Limb (tissue), 2 donors: ENCODE results near the gene TLN1.

Experiments
- DNase-seq, 2 donors: peaks; one replicate each; pipeline ENCODE4 v3.0.0-alpha.2; 2016; ENCODE audit errors: extremely low spot score in 2 of 2

Gene TLN1

DNA sequence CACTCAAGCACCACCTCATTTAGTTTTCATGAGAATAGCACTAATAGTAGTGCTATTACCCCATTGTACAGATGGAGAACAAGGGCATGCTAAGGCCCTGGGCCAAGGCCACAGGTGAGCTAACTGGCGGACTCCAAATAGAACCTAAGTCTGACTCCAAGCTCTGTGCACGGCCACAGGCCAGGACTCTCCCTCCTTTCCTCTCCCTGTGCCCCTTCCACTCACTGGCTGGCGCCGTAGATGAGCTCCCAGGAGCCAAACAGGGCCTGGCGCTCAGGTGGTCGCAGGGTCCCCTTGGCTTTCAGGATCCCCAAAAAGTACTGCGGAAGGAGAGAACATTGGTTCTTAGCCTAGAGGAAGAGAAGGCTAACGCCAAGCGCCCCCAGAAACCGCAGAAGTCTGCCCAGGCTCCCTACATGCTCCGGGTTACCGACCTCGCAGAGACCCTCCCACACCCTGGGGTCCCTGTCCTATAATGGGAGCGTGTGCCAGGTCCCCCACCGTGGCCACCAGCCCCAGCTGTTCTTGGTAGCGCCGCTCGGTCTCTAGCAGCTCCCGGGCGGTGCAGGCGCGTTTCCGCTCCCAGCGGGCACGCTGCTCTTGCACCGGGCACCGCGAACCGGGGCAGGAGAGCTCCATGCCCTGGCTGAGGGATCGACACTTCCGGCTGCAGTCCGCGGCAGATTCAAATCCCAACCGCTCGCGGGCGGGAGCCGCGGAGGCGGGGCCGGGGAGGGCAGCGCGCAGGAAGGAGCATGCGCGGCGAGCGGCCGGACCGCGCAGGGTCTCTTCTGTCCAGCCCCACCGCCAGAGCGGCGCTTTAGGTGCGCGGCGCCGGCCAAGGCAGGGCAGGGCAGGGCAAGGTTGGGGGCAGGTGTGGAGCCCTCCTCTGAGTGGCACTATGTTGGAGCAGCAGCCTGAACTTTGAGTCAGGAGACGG lies 67.2 kb downstream of the TLN1 start, which contains the start of gene ARHGEF39:
Gene ARHGEF39 (minus strand): TSS at position 665 of the 940 bp plus-strand sequence. CDS start 26 bp downstream, at position 639.
- peak; percentile 79 to 89 for DNase-seq

DNA sequence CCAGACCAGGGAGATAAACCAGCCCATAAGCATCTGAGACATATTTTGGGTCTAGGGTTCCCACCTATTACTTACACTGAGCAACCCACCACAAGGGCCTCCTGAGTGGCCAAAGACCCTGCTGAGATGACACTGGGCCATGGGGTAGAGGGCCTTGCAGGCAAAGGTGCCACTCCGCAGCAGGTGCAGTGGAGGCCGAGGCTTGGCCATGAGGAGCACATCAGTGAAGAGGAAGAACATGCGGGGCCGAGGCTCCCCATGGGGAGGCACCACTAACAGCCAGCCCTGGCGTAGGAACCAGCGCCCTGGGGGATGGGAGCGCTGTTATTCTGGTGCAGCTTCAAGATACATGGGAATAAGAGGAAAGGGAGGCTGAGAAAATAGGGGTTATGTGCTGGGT lies 69.6 kb downstream of the TLN1 start:
- DNase-seq, result no peak

DNA sequence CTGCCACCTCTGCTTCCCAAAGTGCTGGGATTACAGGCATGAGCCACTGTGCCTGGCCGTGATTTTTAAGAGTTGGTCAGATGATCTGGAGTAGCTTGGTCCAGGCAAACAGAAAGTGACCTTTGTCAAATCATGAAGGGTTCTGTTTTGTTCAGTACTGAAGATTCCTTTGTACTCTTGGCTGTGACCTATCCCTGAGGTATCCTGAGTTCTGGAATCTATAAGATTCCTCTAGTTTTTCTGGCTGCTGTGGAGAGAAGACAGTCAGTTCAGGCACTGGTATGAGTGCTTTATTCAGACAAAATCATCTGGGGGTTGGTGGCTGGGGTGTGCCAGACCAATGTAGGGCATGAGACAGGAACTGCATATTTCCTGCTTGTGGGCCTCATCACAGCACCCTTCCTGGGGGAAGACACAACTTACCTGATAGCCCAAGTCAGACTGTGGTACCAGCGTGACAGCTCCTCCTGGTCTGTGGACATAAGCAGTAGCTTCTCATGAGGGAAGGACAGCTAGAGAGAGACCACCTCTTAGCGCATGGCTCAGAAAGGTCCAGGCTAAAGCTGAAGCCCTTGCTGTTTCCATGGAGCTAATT lies 70.1 kb downstream of the TLN1 start:
- no peak for DNase-seq

GRCh38 chr9:35660966-35661415 lies 71.0 kb downstream of the TLN1 start:
- no peak for DNase-seq

DNA sequence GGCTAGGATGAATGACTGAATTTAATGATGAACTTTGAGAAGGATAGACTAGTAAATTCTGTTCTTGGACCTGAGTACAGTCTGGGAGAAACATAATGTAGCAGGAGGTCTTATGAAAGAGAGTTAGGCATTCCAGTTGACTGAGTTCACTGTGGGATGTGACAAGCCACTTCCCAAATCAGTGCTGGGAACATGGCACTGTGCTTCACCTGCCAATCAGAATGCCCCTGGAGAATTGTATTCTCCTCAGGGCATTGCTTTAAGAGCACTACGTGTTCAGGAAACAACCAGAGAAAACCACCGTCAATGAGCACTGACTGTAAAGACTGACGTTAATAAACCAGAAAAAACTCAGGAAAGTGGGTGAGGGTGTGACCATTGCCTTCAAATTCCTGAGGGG lies 72.7 kb downstream of the TLN1 start:
- DNase-seq, result no peak

- DNase-seq, result peak; percentile 47 to 57
These were observed 73.1 kb downstream of the TLN1 start for GRCh38 chr9:35658968-35659220.

GRCh38 chr9:35658137-35658967 lies 73.6 kb downstream of the TLN1 start, which contains the start of gene CCDC107:
TSS of gene CCDC107 (plus strand) at chr9:35658292. CDS start at chr9:35658380, 88 bp downstream.
- DNase-seq, result peak; percentile 88 to 94

- peak; percentile 97 to 99 for DNase-seq
These were observed 74.4 kb downstream of the TLN1 start, which contains the start of gene RMRP for GRCh38 chr9:35657546-35658136. TSS of gene RMRP (minus strand) at chr9:35658019.

DNA sequence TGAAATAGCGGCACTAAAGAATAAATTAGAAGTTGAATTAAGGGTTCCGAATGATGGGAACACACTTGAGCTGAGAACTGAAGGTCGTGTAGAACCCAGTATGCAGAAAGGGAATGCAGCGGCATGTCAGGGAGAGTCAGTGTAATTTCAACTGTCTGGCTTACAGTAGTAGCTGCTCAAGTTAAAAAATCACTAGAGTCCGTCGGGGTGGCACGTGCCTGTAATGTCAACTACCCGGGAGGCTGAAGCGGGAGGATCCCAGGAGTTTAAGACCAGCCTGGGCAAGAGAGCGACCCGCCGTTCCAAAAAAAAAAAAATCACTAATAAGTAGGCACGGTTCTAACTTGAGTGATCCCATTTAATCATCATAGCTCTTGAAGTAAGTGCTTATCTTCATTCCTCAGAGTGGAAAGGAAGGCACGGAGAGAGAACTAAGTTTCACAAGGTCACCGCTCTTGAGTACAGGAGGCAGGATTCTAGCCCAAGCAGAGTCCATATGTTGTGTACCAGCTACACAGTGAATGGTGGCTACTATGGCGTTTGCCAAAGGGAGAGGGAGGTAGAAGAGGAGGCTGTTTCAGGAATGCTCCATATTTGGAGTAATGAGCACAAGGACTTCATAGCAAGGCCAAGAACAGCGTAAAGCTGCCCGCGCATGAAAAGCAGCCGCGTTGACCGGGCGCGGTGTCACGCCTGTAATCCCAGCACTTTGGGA lies 75.0 kb downstream of the TLN1 start:
- DNase-seq, result peak in 1 of 2 donors; percentile 63

DNA sequence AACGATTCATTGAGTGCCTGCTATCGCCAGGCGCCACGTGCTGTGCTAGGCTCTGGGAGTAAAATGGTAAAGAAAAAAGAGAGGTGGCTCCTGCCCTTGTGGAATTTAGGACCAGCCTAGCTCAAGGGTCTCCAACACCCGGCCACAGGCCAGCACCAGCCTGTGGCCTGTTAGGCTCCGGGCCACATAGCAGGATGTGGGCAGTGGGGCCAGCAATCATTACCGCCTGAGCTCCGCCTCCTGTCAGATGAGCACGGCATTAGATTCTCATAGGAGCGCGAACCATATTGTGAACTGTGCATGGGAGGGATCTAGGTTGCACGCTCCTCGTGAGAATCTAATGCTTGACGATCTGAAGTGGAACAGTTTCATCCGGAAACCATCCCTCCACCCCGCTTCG lies 75.6 kb downstream of the TLN1 start:
- no peak for DNase-seq

- DNase-seq, result no peak
These were observed 78.4 kb downstream of the TLN1 start for GRCh38 chr9:35653611-35654010.

DNA sequence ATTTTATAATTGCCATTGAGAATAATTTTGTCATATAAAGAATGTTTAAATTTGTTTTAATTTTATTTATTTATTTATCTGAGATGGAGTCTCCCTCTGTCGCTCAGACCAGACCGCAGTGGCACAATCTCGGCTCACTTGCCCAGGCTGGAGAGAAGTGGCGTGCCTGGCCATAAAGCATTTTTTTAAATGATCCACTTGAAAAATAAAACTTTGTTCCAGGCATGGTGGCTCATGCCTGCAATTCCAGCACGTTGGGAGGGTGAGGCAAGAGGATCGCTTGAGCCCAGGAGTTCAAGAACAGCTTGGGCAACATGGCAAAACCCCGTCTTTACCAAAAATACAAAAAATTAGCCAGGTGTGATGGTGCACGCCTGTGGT lies 79.2 kb downstream of the TLN1 start:
- DNase-seq, result no peak

- DNase-seq, result no peak
These were observed 79.8 kb downstream of the TLN1 start for GRCh38 chr9:35651956-35652828.

- no peak for DNase-seq
These were observed 81.4 kb downstream of the TLN1 start, which contains the start of gene SIT1 for GRCh38 chr9:35650341-35651158. TSS of gene SIT1 (minus strand) at chr9:35650931. CDS start at chr9:35650853, 78 bp downstream.

GRCh38 chr9:35649431-35650340 lies 82.3 kb downstream of the TLN1 start:
- no peak for DNase-seq
